Parathyroid adenoma (tissue), 2 donors: Measurements from ENCODE around the gene TACC2.

Source experiments
- H2AFZ ChIP-seq: fragments of 300-600 bp; sonication (generic); one replicate; pipeline ENCODE4 v1.7.0; 2017; ENCODE audit warnings: antibody characterized with exemption, mild to moderate bottlenecking
- H3K27ac ChIP-seq: fragments of 300-600 bp; sonication (generic); one replicate; pipeline ENCODE4 v1.7.0; 2017
- H3K27me3 ChIP-seq: fragments of 300-600 bp; sonication (generic); one replicate; pipeline ENCODE4 v1.7.0; 2017; ENCODE audit warnings: low read length; ENCODE audit not compliant: control insufficient read depth, insufficient read depth
- H3K36me3 ChIP-seq: fragments of 300-600 bp; sonication (generic); one replicate; pipeline ENCODE4 v1.7.0; 2017; ENCODE audit warnings: low read length; ENCODE audit not compliant: control insufficient read depth, insufficient read depth
- H3K4me1 ChIP-seq: fragments of 300-600 bp; sonication (generic); one replicate; pipeline ENCODE4 v1.7.0; 2017; ENCODE audit warnings: control low read depth
- H3K4me2 ChIP-seq: fragments of 300-600 bp; sonication (generic); one replicate; pipeline ENCODE4 v1.7.0; 2017; ENCODE audit warnings: low read length
- H3K4me3 ChIP-seq: fragments of 300-600 bp; sonication (generic); one replicate; pipeline ENCODE4 v1.7.0; 2017; ENCODE audit warnings: low read depth, low read length
- H3K79me2 ChIP-seq: fragments of 300-600 bp; sonication (generic); one replicate; pipeline ENCODE4 v1.7.0; 2017; ENCODE audit warnings: control low read depth
- H3K9ac ChIP-seq: fragments of 300-600 bp; sonication (generic); one replicate; pipeline ENCODE4 v1.7.0; 2017; ENCODE audit warnings: mild to moderate bottlenecking
- H3K9me3 ChIP-seq: fragments of 300-600 bp; sonication (generic); one replicate; pipeline ENCODE4 v1.7.0; 2017; ENCODE audit warnings: low read length; ENCODE audit not compliant: control insufficient read depth
- TF ChIP-seq, protein P1 (sequence below): fragments of 300-600 bp; sonication (generic); IDR thresholded peaks from one replicate; pipeline ENCODE4 v1.7.0; 2017; ENCODE audit warnings: antibody characterized with exemption, mild to moderate bottlenecking
- donor health status: primary hyperparathyroidism.

Gene TACC2

DNA sequence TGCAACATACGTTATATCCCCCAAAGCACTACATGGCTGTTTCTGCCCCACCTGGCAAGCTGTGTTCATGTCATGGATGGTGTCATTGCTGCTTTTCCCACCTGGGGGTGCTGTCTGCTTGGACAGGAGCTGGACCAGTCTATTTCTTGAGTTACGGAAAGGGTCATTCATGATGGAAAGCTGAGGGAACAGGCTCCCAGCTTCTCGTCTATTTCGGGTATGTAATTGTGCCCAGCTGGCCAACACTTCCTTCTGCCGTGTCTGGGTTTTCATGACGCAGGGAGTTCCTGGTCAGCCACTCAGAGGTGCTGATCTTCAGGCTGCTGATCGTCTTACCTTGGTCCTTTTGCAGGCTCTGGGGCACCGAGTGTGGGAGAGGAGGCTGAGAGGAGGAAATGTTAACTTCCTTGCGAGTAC is 290.8 kb downstream of the TACC2 start:
- no peak overlapping the region for H3K9ac ChIP-seq
- TF ChIP-seq, protein P1, sequence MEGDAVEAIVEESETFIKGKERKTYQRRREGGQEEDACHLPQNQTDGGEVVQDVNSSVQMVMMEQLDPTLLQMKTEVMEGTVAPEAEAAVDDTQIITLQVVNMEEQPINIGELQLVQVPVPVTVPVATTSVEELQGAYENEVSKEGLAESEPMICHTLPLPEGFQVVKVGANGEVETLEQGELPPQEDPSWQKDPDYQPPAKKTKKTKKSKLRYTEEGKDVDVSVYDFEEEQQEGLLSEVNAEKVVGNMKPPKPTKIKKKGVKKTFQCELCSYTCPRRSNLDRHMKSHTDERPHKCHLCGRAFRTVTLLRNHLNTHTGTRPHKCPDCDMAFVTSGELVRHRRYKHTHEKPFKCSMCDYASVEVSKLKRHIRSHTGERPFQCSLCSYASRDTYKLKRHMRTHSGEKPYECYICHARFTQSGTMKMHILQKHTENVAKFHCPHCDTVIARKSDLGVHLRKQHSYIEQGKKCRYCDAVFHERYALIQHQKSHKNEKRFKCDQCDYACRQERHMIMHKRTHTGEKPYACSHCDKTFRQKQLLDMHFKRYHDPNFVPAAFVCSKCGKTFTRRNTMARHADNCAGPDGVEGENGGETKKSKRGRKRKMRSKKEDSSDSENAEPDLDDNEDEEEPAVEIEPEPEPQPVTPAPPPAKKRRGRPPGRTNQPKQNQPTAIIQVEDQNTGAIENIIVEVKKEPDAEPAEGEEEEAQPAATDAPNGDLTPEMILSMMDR = peak; percentile 22
- no peak overlapping the region for H3K27ac ChIP-seq

DNA sequence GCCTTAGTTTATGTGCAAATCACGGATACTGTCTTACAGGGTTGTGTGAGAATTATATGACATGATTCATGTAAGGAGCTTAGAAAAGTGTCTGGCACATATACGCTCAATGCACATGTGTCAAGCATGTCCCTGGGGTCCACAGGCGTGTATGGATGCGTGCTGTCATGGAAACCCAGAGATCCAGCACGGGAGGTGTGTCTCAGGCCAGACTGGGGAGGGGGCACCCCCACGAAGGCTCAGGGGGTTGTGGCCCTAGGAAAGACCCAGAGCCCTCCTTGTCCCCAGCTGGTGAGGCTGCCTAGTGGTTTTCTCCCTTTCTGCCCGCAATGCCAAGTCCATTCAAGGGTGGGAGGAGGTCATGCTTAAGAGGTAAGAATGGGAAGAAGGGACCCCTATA is 291.2 kb downstream of the TACC2 start:
- H3K27ac ChIP-seq = no peak overlapping the region
- no peak overlapping the region for H3K9ac ChIP-seq
- no peak overlapping the region for H3K4me2 ChIP-seq
- no peak overlapping the region for H2AFZ ChIP-seq
- H3K9me3 ChIP-seq = no peaks in the 10 kb centered on the region
- TF ChIP-seq, protein P1 = no peak
- H3K4me3 ChIP-seq = no peak overlapping the region
- H3K4me1 ChIP-seq = no peaks in the 10 kb centered on the region
- no peaks in the 10 kb centered on the region for H3K79me2 ChIP-seq
- no peaks in the 10 kb centered on the region for H3K36me3 ChIP-seq
- H3K27me3 ChIP-seq = no peaks in the 10 kb centered on the region

More for the DNA sequence above, 290.8 kb downstream of the TACC2 start:
- H3K36me3 ChIP-seq = no peaks in the 10 kb centered on the region
- H3K4me1 ChIP-seq = no peaks in the 10 kb centered on the region
- no peak overlapping the region for H3K4me3 ChIP-seq
- no peaks in the 10 kb centered on the region for H3K79me2 ChIP-seq
- H2AFZ ChIP-seq = no peak overlapping the region
- no peaks in the 10 kb centered on the region for H3K9me3 ChIP-seq
- H3K27me3 ChIP-seq = no peaks in the 10 kb centered on the region
- peak overlapping the region; percentile 18 for H3K4me2 ChIP-seq

DNA sequence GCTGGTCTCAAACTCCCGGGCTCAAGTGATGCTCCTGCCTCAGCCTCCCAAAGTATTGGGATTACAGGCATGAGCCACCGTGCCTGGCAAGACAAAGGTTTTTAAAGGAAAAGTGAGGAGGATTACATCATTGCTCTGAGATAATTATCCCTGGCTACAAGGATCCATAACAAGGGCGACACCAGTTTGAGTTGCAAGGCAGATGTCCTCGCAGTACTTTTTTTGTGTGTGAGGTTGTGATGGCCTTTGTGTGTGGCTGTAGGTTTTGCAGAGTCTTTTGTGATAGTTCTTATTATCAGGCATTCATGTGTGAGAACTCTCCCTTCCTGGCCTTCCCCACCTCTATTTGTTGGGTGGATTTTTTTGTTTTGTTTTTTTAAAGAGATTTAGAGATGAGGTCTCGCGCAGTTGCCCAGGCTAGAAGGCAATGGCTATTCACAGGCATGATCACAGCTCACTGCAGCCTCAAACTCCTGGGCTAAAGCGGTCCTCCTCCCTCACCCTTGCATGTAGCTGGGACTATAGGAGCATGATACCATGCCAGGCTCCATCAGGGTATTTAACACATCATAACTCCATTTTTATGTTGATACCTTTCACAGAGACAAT is 292.2 kb downstream of the TACC2 start:
- no peak overlapping the region for H3K4me3 ChIP-seq
- no peaks in the 10 kb centered on the region for H3K79me2 ChIP-seq
- H3K36me3 ChIP-seq = no peaks in the 10 kb centered on the region
- no peak overlapping the region for H3K4me2 ChIP-seq
- TF ChIP-seq, protein P1 = no peak
- no peaks in the 10 kb centered on the region for H3K9me3 ChIP-seq
- no peak overlapping the region for H3K27ac ChIP-seq
- H3K9ac ChIP-seq = no peak overlapping the region
- no peaks in the 10 kb centered on the region for H3K4me1 ChIP-seq
- H3K27me3 ChIP-seq = no peaks in the 10 kb centered on the region
- H2AFZ ChIP-seq = no peak overlapping the region

DNA sequence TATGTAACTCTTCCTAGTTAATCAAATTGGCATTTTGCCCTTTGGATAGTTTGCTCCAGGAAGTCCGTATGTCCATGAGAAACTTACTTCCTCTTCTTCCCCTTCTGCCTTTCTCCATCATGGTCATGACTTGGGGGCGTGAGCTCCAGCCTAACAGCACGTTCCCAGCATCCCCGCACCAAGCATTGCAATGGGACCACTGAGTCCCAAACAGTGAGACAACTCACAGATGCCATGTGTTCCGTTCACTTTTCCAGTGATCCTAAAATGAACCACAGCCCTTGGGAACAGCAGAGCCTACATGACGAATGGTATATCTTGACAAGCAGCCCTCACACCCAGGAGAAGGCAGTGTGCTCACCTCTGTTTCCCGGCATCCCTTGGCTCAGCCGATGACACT is 292.8 kb downstream of the TACC2 start:
- Histone ChIP-seq H3K36me3 (no peaks in the 10 kb centered on the region), H2AFZ (no peak overlapping the region), H3K9me3 (no peaks in the 10 kb centered on the region), H3K9ac (no peak overlapping the region), H3K4me2 (no peak overlapping the region), H3K4me1 (no peaks in the 10 kb centered on the region), H3K4me3 (no peak overlapping the region), H3K27me3 (no peaks in the 10 kb centered on the region), H3K79me2 (no peaks in the 10 kb centered on the region), H3K27ac (no peak overlapping the region)
- TF ChIP-seq, protein P1 = no peak

DNA sequence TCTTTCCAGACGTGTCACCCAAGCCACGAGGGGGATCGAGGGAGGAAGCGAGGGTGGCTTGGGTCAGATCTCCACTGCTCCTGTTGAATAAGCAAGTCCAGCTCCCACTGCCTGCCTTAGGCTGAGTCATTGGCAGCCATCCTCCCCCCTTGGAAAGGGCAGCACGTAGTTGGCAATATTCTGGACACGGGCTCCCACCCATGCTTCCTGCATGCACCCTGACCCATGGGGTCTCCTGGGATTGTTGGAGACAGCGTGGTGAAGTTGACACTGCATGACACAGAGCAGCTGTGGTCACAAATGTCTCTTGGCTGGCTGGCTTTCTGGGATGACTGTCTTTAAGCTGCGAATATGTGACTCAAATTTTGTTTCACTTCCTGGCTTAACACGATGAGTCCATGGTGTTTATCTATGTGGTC is 293.3 kb downstream of the TACC2 start:
- Histone ChIP-seq H3K4me3 (no peak overlapping the region), H2AFZ (no peak overlapping the region), H3K4me1 (no peaks in the 10 kb centered on the region), H3K79me2 (no peaks in the 10 kb centered on the region), H3K9me3 (no peaks in the 10 kb centered on the region), H3K4me2 (no peak overlapping the region), H3K27ac (no peak overlapping the region), H3K9ac (no peak overlapping the region), H3K36me3 (no peaks in the 10 kb centered on the region), H3K27me3 (no peaks in the 10 kb centered on the region)
- TF ChIP-seq, protein P1 = no peak
